Motor neuron (in vitro differentiated cells): ENCODE results near the gene ARHGAP45. TPM values are rescaled to one million over a fixed set of nuclear protein-coding genes. Genes with fewer than 3 reads are reported as not detected.

Experiments used
- ATAC-seq, 8 experiments: fragments of 200-7000 bp; cut with Tn5 transposase; replicated peaks in 6 of 8; 2 replicates each; pipeline ENCODE4 v1.8.0; 2021; ENCODE audit warnings: mild to moderate bottlenecking in 8 of 8, moderate library complexity in 8 of 8
- H3K27ac ChIP-seq, 2 donors: fragments of 250-450 bp; sonication (Bioruptor Pico); 2 replicates each; pipeline ENCODE4 v1.9.0; 2021; ENCODE audit warnings: antibody characterized with exemption in 2 of 2, mild to moderate bottlenecking in 2 of 2, moderate library complexity in 1 of 2
- H3K4me1 ChIP-seq, 2 donors: fragments of 250-450 bp; sonication (Bioruptor Pico); replicated peaks in 1 of 2; 2 replicates each; pipeline ENCODE4 v1.6.1; 2021; ENCODE audit warnings: antibody characterized with exemption in 2 of 2, mild to moderate bottlenecking in 2 of 2, moderate library complexity in 1 of 2
- H3K4me3 ChIP-seq, 5 donors: fragments of 250-450 bp; sonication (Bioruptor Pico); 2 replicates each; pipeline ENCODE4 v1.9.0; 2021; ENCODE audit warnings: antibody characterized with exemption in 5 of 5, mild to moderate bottlenecking in 5 of 5, moderate library complexity in 4 of 5
- WGBS, 10 experiments: fragments of 450-650 bp; shearing (Covaris generic); methylation state at CpG; one replicate each; pipeline ENCODE4 v1.0.0; 2022; 5-methylcytosine and 5-hydroxymethylcytosine counted together
- in situ Hi-C, 9 experiments: fragments of 400-800 bp; cut with MboI; loops; one replicate each; pipeline ENCODE4 v1.15.0; 2021; ENCODE audit warnings: low sequenced_read_pairs in 9 of 9, low pct_unique_long_range_greater_than_20kb in 2 of 9; ENCODE audit not compliant: unreplicated experiment in 9 of 9
- total RNA-seq, 8 experiments: library from RNA; unstranded; fragments of 300-600 nt; gene quantifications; 2 replicates each; pipeline versions ENCODE4 v1.2.3 to v1.2.4, GENCODE V29; 2022

Gene ARHGAP45
- total RNA-seq, 8 experiments from 2014 or later, result 2.8 to 13.1 (median 5.7) TPM

- in situ Hi-C loops, result no loop called here
- 0 to 64% (median 40%) methylated on average over 1 to 12 of the region's 60 CpGs; no CpG with 5 or more reads in 4 of the 10 experiments for WGBS, 10 experiments
- Histone ChIP-seq H3K4me3 (no peak overlapping the region), H3K27ac (no peak overlapping the region), H3K4me1 (peaks cover 12 to 19% of the 10 kb centered on the region in 2 donors)
- peak; percentile 59 to 89 (median 77) for ATAC-seq
Observed at GRCh38 chr19:1064661-1065605, 2.0 kb upstream of the ARHGAP45 start.

GRCh38 chr19:1065606-1066109, 1.3 kb upstream of the ARHGAP45 start:
- peaks cover 12 to 19% of the 10 kb centered on the region in 2 donors for H3K4me1 ChIP-seq
- no peak for ATAC-seq
- no peak overlapping the region for H3K27ac ChIP-seq
- in situ Hi-C loops, result no loop called here
- H3K4me3 ChIP-seq, result no peak overlapping the region
- 18 to 60% methylated on average over 1 to 2 of the region's 17 CpGs; no CpG with 5 or more reads in 8 of the 10 experiments for WGBS, 10 experiments

- Histone ChIP-seq H3K4me3 (no peak overlapping the region), H3K4me1 (peaks cover 12 to 19% of the 10 kb centered on the region in 2 donors), H3K27ac (no peak overlapping the region)
- 74 to 100% (median 90%) methylated on average over 1 to 3 of the region's 17 CpGs; no CpG with 5 or more reads in 6 of the 10 experiments for WGBS, 10 experiments
- ATAC-seq, result no peak
- in situ Hi-C loops, result no loop called here
Observed at GRCh38 chr19:1066251-1066747, 668 bp upstream of the ARHGAP45 start.

- Histone ChIP-seq H3K4me1 (peaks cover 12 to 19% of the 10 kb centered on the region in 2 donors), H3K4me3 (peak overlapping the region in 4 of 5 donors; percentile 7 to 27 (median 16)), H3K27ac (no peak overlapping the region)
- in situ Hi-C loops, result no loop called here
- 0% methylated on average over 1 of the region's 38 CpGs; no CpG with 5 or more reads in 9 of the 10 experiments for WGBS, 10 experiments
- peak in 6 of 8 experiments; percentile 2 to 16 (median 9) for ATAC-seq
Observed at GRCh38 chr19:1067341-1067957, 482 bp downstream of the ARHGAP45 start.

- in situ Hi-C loops, result no loop called here
- WGBS, 10 experiments, result 67 to 89% (median 83%) methylated on average over 3 to 20 of the region's 45 CpGs; no CpG with 5 or more reads in 7 of the 10 experiments
Observed at GRCh38 chr19:1068009-1069001, 1.3 kb downstream of the ARHGAP45 start.

GRCh38 chr19:1069009-1069779, 2.2 kb downstream of the ARHGAP45 start:
- WGBS, 10 experiments, result 65 to 100% (median 82%) methylated on average over 1 to 8 of the region's 25 CpGs; no CpG with 5 or more reads in 2 of the 10 experiments
- no peak for ATAC-seq
- Histone ChIP-seq H3K4me3 (no peak overlapping the region), H3K4me1 (peaks cover 12 to 19% of the 10 kb centered on the region in 2 donors), H3K27ac (no peak overlapping the region)
- in situ Hi-C loops, result no loop called here

More at GRCh38 chr19:1068009-1069001, 1.3 kb downstream of the ARHGAP45 start:
- no peak overlapping the region for H3K4me3 ChIP-seq
- no peak overlapping the region for H3K27ac ChIP-seq
- H3K4me1 ChIP-seq, result peaks cover 12 to 19% of the 10 kb centered on the region in 2 donors
- no peak for ATAC-seq

- Histone ChIP-seq H3K4me1 (peaks cover 6 to 11% of the 10 kb centered on the region in 2 donors), H3K27ac (no peak overlapping the region), H3K4me3 (peak overlapping the region in 2 of 5 donors; percentile 27 to 34)
- peak in 2 of 8 experiments; percentile 2 to 18 for ATAC-seq
- 7 to 47% (median 11%) methylated on average over 3 to 8 of the region's 21 CpGs; no CpG with 5 or more reads in 3 of the 10 experiments for WGBS, 10 experiments
- in situ Hi-C loops, result no loop called here
Observed at GRCh38 chr19:1070576-1070930, 3.6 kb downstream of the ARHGAP45 start.

- Histone ChIP-seq H3K4me3 (peak overlapping the region; percentile 4 to 34 (median 17)), H3K4me1 (peaks cover 6 to 11% of the 10 kb centered on the region in 2 donors), H3K27ac (no peak overlapping the region)
- 0 to 18% (median 5%) methylated on average over 3 to 17 of the region's 99 CpGs; no CpG with 5 or more reads in 5 of the 10 experiments for WGBS, 10 experiments
- ATAC-seq, result peak in 6 of 8 experiments; percentile 23 to 52 (median 35)
- in situ Hi-C loops, result no loop called here
Observed at GRCh38 chr19:1070931-1071791, 4.2 kb downstream of the ARHGAP45 start.

GRCh38 chr19:1072371-1073015, 5.5 kb downstream of the ARHGAP45 start:
- no peak overlapping the region for H3K27ac ChIP-seq
- 87 to 100% (median 98%) methylated on average over 2 to 10 of the region's 11 CpGs; no CpG with 5 or more reads in 2 of the 10 experiments for WGBS, 10 experiments
- in situ Hi-C loops, result no loop called here
- peaks cover under 1% of the 10 kb centered on the region in 2 donors for H3K4me1 ChIP-seq
- H3K4me3 ChIP-seq, result no peak overlapping the region
- ATAC-seq, result no peak

GRCh38 chr19:1073063-1073955, 6.3 kb downstream of the ARHGAP45 start:
- no peak overlapping the region for H3K27ac ChIP-seq
- H3K4me3 ChIP-seq, result no peak overlapping the region
- WGBS, 10 experiments, result 80 to 100% (median 91%) methylated on average over 1 to 9 of the region's 30 CpGs; no CpG with 5 or more reads in 3 of the 10 experiments
- peak in 1 of 8 experiments; percentile 10 for ATAC-seq
- no peaks in the 10 kb centered on the region for H3K4me1 ChIP-seq
- in situ Hi-C loops, result no loop called here
